Brain microvascular endothelial cell (primary cell): ENCODE data around the gene SMAD6.

ENCODE experiments used
- DNase-seq: peaks from one replicate; pipeline ENCODE4 v3.0.0-alpha.2; 2020
- H3K27ac ChIP-seq: fragments of 250-450 bp; sonication (Bioruptor Pico); 2 replicates; pipeline ENCODE4 v1.5.1; 2020; ENCODE audit warnings: mild to moderate bottlenecking, moderate library complexity
- H3K27me3 ChIP-seq: fragments of 250-450 bp; sonication (Bioruptor Pico); replicated peaks from 2 replicates; pipeline ENCODE4 v1.5.1; 2020; ENCODE audit warnings: mild to moderate bottlenecking
- H3K36me3 ChIP-seq: fragments of 250-450 bp; sonication (Bioruptor Pico); replicated peaks from 2 replicates; pipeline ENCODE4 v1.5.1; 2020; ENCODE audit warnings: mild to moderate bottlenecking
- H3K4me3 ChIP-seq: 2 replicates; pipeline ENCODE4 v1.5.1; 2011; ENCODE audit warnings: low read depth, mild to moderate bottlenecking, control low read depth, low read length, moderate library complexity
- CTCF ChIP-seq: IDR thresholded peaks from 2 replicates; pipeline ENCODE4 v1.5.1; 2011; ENCODE audit warnings: low read depth, mild to moderate bottlenecking, moderate library complexity, low read length, control low read depth, inconsistent platforms; ENCODE audit errors: missing control alignments
- in situ Hi-C: cut with HindIII; loops from 2 replicates; pipeline ENCODE4 v1.10.0; 2017; ENCODE audit warnings: low sequenced_read_pairs, low pct_ligation_motif_present

SMAD6 gene

GRCh38 chr15:66766282-66767230 lies 64.5 kb downstream of the SMAD6 start:
- peak; percentile 38 for DNase-seq
- TF ChIP-seq CTCF, result no peak
- in situ Hi-C loops, result no loop called here
- H3K4me3 ChIP-seq, result no peak overlapping the region
- no peaks in the 10 kb centered on the region for H3K36me3 ChIP-seq
- no peak overlapping the region for H3K27ac ChIP-seq
- no peaks in the 10 kb centered on the region for H3K27me3 ChIP-seq

DNA sequence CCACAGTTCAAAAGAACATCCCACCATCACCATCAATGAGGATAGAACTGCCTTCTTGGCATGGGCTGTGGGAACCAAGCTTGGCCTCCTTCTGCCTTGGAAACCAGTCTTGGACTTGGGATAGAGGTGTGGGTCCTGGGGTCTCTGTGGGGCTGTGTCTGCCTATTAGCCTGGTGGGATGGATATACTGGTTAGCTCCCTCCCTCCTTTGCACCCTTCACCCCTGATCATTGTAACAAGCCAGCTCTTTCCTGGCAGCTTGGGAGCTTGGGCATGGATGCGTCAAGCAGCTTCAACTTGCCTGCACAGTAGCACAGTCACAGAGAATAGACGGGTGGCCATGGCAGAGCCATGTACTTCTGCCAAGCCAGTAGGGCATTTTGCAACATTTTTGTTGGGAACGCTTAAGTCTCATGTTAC lies 65.2 kb downstream of the SMAD6 start:
- no peaks in the 10 kb centered on the region for H3K36me3 ChIP-seq
- TF ChIP-seq CTCF, result no peak
- in situ Hi-C loops, result no loop called here
- DNase-seq, result no peak
- no peak overlapping the region for H3K27ac ChIP-seq
- no peaks in the 10 kb centered on the region for H3K27me3 ChIP-seq
- no peak overlapping the region for H3K4me3 ChIP-seq

GRCh38 chr15:66768987-66769386 lies 67.0 kb downstream of the SMAD6 start:
- no peaks in the 10 kb centered on the region for H3K36me3 ChIP-seq
- H3K27me3 ChIP-seq, result no peaks in the 10 kb centered on the region
- no peak overlapping the region for H3K4me3 ChIP-seq
- no peak overlapping the region for H3K27ac ChIP-seq
- in situ Hi-C loops, result no loop called here
- DNase-seq, result no peak
- no peak for TF ChIP-seq CTCF

GRCh38 chr15:66770518-66771350 lies 68.7 kb downstream of the SMAD6 start:
- no peaks in the 10 kb centered on the region for H3K27me3 ChIP-seq
- no peaks in the 10 kb centered on the region for H3K36me3 ChIP-seq
- in situ Hi-C loops, result no loop called here
- TF ChIP-seq CTCF, result no peak
- H3K4me3 ChIP-seq, result no peak overlapping the region
- H3K27ac ChIP-seq, result no peak overlapping the region
- no peak for DNase-seq

GRCh38 chr15:66771351-66771650 lies 69.3 kb downstream of the SMAD6 start:
- in situ Hi-C loops, result no loop called here
- Histone ChIP-seq H3K36me3 (no peaks in the 10 kb centered on the region), H3K27me3 (no peaks in the 10 kb centered on the region), H3K4me3 (no peak overlapping the region), H3K27ac (no peak overlapping the region)
- no peak for TF ChIP-seq CTCF
- no peak for DNase-seq
